MCF 10A (cell line): ENCODE measurements around the gene LSR. TPM values are rescaled to one million over a fixed set of nuclear protein-coding genes. Genes with fewer than 3 reads are reported as not detected.

Source experiments
- BruUV-seq: library from RNA; stranded (reverse); fragments of 400-500 nt; replicated peaks from 2 replicates; lab custom pipeline; 2021; lab: Mats Ljungman, UMichigan
- CTCF ChIA-PET: fragments of 300-600 bp; sonication (Branson Sonifier 250); formaldehyde crosslinking; extraction: SDS; loops from one replicate; lab custom pipeline; 2021; ENCODE audit warnings: antibody characterized with exemption, inconsistent platforms; lab: Yijun Ruan, JAX
- POLR2A ChIA-PET: fragments of 300-600, 350-650 bp; sonication (Branson Sonifier 250); formaldehyde crosslinking; extraction: SDS; loops from one replicate; lab custom pipeline; 2020; ENCODE audit warnings: antibody characterized with exemption, inconsistent platforms; lab: Yijun Ruan, JAX
- DNase-seq: peaks from one replicate; pipeline ENCODE4 v3.0.0-alpha.2; 2018; ENCODE audit not compliant: unreplicated experiment
- H3K27ac Mint-ChIP-seq: one replicate; pipeline ENCODE4 v1.8.0; 2022; ENCODE audit warnings: mild to moderate bottlenecking, low read depth, mixed read lengths; ENCODE audit not compliant: unreplicated experiment
- H3K27me3 Mint-ChIP-seq: one replicate; pipeline ENCODE4 v1.8.0; 2022; ENCODE audit warnings: mixed read lengths; ENCODE audit not compliant: insufficient read depth, unreplicated experiment
- H3K36me3 Mint-ChIP-seq: one replicate; pipeline ENCODE4 v1.8.0; 2022; ENCODE audit warnings: mild to moderate bottlenecking, moderate library complexity, mixed read lengths; ENCODE audit not compliant: insufficient read depth, unreplicated experiment
- H3K4me1 Mint-ChIP-seq: one replicate; pipeline ENCODE4 v1.8.0; 2022; ENCODE audit warnings: mixed read lengths; ENCODE audit not compliant: insufficient read depth, unreplicated experiment
- H3K4me3 Mint-ChIP-seq: one replicate; pipeline ENCODE4 v1.8.0; 2022; ENCODE audit warnings: mild to moderate bottlenecking, moderate library complexity, mixed read lengths; ENCODE audit not compliant: unreplicated experiment
- H3K9me3 Mint-ChIP-seq: one replicate; pipeline ENCODE4 v1.8.0; 2022; ENCODE audit warnings: mixed read lengths; ENCODE audit not compliant: unreplicated experiment
- CTCF ChIP-seq: fragments of 200-600 bp; IDR thresholded peaks from one replicate; pipeline ENCODE4 v1.8.0; 2022; ENCODE audit warnings: antibody characterized with exemption, mild to moderate bottlenecking; ENCODE audit not compliant: unreplicated experiment
- intact Hi-C: fragments of 100-400 bp; cut with micrococcal nuclease; formaldehyde crosslinking; loops from 2 replicates; pipeline ENCODE4 v1.14.1; 2022
- total RNA-seq: library from RNA; stranded (reverse); gene quantifications from 2 replicates; pipeline ENCODE4 v1.2.3, GENCODE V29; 2022

The LSR gene
- total RNA-seq, 1 experiment from 2014 or later = 64.1 TPM

GRCh38 chr19:35288331-35288730, 39.5 kb downstream of the LSR start:
- TF ChIP-seq CTCF = no peak
- H3K9me3 Mint-ChIP-seq = no peaks in the 10 kb centered on the region
- CTCF ChIA-PET = interaction anchor here (0.6 kb wide), 1 partner anchor 184 kb away, joined by 3 read pairs; no protein-coding TSS in a partner anchor

GRCh38 chr19:35288906-35289305, 40.1 kb downstream of the LSR start:
- no peak for DNase-seq
- Mint-ChIP-seq H3K4me3 (no peak overlapping the region), H3K36me3 (no peaks in the 10 kb centered on the region), H3K4me1 (no peaks in the 10 kb centered on the region), H3K27me3 (peaks cover 49% of the 10 kb centered on the region), H3K9me3 (no peaks in the 10 kb centered on the region), H3K27ac (no peak overlapping the region)
- intact Hi-C loops = no loop called here
- TF ChIP-seq CTCF = no peak
- ChIA-PET CTCF (interaction anchor here (0.6 to 0.7 kb wide), 3 partner anchors 40 to 184 kb away, joined by 3 read pairs; no protein-coding TSS in a partner anchor), POLR2A (no interaction called here)
- no TSS peak for BruUV-seq

More at GRCh38 chr19:35288331-35288730, 39.5 kb downstream of the LSR start:
- Mint-ChIP-seq H3K27ac (no peak overlapping the region), H3K27me3 (peaks cover 49% of the 10 kb centered on the region), H3K36me3 (no peaks in the 10 kb centered on the region), H3K4me1 (no peaks in the 10 kb centered on the region), H3K4me3 (no peak overlapping the region)
- POLR2A ChIA-PET = no interaction called here
- DNase-seq = no peak
- intact Hi-C loops = no loop called here
- no TSS peak for BruUV-seq

GRCh38 chr19:35290381-35291127, 41.8 kb downstream of the LSR start:
- peaks cover 47% of the 10 kb centered on the region for H3K27me3 Mint-ChIP-seq
- no peak for DNase-seq
- no TSS peak for BruUV-seq
- POLR2A ChIA-PET = no interaction called here
- no peaks in the 10 kb centered on the region for H3K4me1 Mint-ChIP-seq
- CTCF ChIA-PET = interaction anchor here (1.3 kb wide), 1 partner anchor 10 kb away, joined by 4 read pairs; no protein-coding TSS in a partner anchor
- H3K9me3 Mint-ChIP-seq = no peaks in the 10 kb centered on the region
- H3K27ac Mint-ChIP-seq = no peak overlapping the region
- intact Hi-C loops = no loop called here
- no peak for TF ChIP-seq CTCF
- H3K36me3 Mint-ChIP-seq = no peaks in the 10 kb centered on the region
- H3K4me3 Mint-ChIP-seq = no peak overlapping the region

- Mint-ChIP-seq H3K4me3 (no peak overlapping the region), H3K9me3 (no peaks in the 10 kb centered on the region), H3K4me1 (no peaks in the 10 kb centered on the region), H3K36me3 (no peaks in the 10 kb centered on the region), H3K27me3 (peaks cover 47% of the 10 kb centered on the region), H3K27ac (no peak overlapping the region)
- intact Hi-C loops = no loop called here
- ChIA-PET CTCF (interaction anchor here (0.7 to 1.3 kb wide), 2 partner anchors 10 to 13 kb away, joined by 3 to 4 read pairs; no protein-coding TSS in a partner anchor), POLR2A (no interaction called here)
- no peak for DNase-seq
- TF ChIP-seq CTCF = no peak
- BruUV-seq = no TSS peak
Measured at GRCh38 chr19:35291259-35291658, 42.5 kb downstream of the LSR start.
